ENCODE measurements around the gene H3-3A. TPM values are rescaled to one million over a fixed set of nuclear protein-coding genes. Genes with fewer than 3 reads are reported as not detected.

Gene H3-3A
- total and polyA plus RNA-seq, 10 donors: 362 to 1,089 (median 575) TPM

DNA sequence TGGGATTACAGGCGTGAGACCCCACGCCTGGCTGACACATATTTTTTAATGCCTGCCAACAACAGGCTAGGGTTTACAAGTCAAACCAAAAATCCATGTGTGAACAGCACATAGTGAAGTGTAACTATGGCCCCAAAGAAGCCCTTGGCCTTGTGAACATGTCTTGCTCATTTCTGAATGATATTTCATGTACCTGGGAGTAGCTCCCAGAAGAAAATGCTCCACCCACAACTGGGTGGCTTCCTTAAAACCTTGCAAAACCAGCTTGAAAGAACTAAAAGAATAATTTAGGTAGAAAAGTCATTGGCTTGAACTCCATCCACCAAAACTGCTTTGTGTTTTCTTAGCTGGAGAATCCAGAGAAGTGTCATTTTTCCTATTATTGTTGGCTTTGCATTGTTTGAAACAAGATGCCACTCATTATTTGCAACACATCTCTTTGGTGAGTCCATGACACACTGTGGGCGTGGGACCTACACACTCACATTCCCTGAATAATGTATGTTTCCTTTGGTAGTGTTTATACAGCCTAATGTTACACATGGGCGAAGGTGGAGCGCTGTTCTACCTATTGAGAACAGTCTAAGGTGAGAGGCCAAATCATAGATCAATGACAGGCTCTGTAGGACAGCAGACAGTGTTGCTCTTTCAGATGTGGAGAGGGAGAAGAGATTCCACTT, 34.8 kb upstream of the H3-3A start:
- WGBS, 5 donors: 90 to 98% (median 93%) methylated on average over 5 of the region's 5 CpGs
- Histone ChIP-seq H3K4me3 (no peak overlapping the region), H3K27me3 (replicated peaks in 1 of 7) (no peaks in the 10 kb centered on the region), H3K4me1 (peaks cover 0 to 47% (median 21%) of the 10 kb centered on the region in 6 donors), H3K36me3 (no peaks in the 10 kb centered on the region), H3K27ac (peak overlapping the region in 3 of 8 donors; percentile 77 to 92 (median 78)), H3K9me3 (no peaks in the 10 kb centered on the region)
- intact Hi-C loops (cut with DNase I; ENCODE audit: low total_unique reads): no loop called here
- no peak for TF ChIP-seq POLR2AphosphoS5 (IDR thresholded peaks at IDR 0.05)
- TF ChIP-seq POLR2A (IDR thresholded peaks at IDR 0.05): no peak
- TF ChIP-seq, protein P1, sequence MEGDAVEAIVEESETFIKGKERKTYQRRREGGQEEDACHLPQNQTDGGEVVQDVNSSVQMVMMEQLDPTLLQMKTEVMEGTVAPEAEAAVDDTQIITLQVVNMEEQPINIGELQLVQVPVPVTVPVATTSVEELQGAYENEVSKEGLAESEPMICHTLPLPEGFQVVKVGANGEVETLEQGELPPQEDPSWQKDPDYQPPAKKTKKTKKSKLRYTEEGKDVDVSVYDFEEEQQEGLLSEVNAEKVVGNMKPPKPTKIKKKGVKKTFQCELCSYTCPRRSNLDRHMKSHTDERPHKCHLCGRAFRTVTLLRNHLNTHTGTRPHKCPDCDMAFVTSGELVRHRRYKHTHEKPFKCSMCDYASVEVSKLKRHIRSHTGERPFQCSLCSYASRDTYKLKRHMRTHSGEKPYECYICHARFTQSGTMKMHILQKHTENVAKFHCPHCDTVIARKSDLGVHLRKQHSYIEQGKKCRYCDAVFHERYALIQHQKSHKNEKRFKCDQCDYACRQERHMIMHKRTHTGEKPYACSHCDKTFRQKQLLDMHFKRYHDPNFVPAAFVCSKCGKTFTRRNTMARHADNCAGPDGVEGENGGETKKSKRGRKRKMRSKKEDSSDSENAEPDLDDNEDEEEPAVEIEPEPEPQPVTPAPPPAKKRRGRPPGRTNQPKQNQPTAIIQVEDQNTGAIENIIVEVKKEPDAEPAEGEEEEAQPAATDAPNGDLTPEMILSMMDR (IDR thresholded peaks at IDR 0.05 in 8 of 11, conservative IDR thresholded peaks at IDR 0.05 in 3 of 11): no peak
- no peak for DNase-seq

DNA sequence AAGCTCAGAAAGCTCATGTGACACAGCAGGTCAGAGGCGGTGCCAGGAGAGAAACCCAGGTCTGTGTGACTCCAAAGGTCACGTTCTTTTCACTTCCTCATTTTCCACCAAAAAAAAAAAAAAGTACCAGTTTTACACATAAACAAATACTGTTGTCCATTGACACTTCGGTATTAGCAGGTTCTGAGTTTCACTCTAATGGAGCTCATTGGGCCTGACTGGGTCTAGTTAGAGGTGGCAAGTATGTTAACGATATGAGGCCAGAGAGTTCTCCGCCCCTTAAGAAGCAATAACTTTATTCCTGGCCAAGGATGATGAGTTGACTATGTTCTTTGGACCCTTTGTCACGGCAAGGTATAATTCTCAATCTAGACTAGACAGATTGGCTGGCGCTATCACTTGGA, 33.4 kb upstream of the H3-3A start:
- no peak for TF ChIP-seq POLR2A (IDR thresholded peaks at IDR 0.05)
- TF ChIP-seq, protein P1 (IDR thresholded peaks at IDR 0.05 in 8 of 11, conservative IDR thresholded peaks at IDR 0.05 in 3 of 11): no peak
- TF ChIP-seq POLR2AphosphoS5 (IDR thresholded peaks at IDR 0.05): peak in 1 of 3 donors; percentile 39
- intact Hi-C loops (cut with DNase I; ENCODE audit: low total_unique reads): no loop called here
- Histone ChIP-seq H3K4me1 (peaks cover 0 to 61% (median 25%) of the 10 kb centered on the region in 6 donors), H3K27ac (peak overlapping the region in 7 of 8 donors; percentile 32 to 92 (median 74)), H3K4me3 (peak overlapping the region in 1 of 8 donors; percentile 51), H3K9me3 (no peaks in the 10 kb centered on the region), H3K36me3 (no peaks in the 10 kb centered on the region), H3K27me3 (replicated peaks in 1 of 7) (no peaks in the 10 kb centered on the region)
- WGBS, 5 donors: 57 to 67% (median 60%) methylated on average over 7 of the region's 7 CpGs
- DNase-seq: peak; percentile 83

DNA sequence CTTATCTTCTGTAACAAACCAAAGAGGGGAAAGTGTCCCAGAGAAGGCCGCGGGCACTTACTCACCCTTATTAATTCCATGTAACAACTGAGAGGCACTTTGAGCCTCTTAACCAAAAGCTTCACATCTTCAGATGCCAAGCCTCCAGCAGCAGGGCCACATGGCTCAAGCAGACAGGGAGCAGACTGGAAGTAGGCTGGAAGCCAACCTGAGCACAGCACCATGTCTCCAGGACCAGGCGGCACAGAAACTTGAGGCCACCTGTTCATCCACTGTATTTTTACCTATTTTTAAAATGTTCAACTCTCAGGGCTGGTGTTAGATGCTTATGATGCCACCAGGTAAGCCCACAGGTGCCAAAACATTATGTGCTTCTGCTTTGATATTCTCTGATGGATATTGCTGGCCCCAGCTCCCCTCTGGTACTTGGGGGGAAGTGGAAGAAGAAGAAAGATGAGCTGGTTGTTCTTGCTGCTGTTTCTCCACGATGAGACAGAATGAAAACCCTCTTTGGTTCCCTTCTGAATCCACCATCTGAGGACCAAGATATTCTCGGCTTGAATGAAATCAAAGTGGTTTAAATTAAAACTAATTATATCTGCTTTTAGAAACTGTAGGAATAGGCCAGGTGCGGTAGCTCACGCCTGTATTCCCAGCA, 32.8 kb upstream of the H3-3A start:
- TF ChIP-seq, protein P1 (IDR thresholded peaks at IDR 0.05 in 8 of 11, conservative IDR thresholded peaks at IDR 0.05 in 3 of 11): no peak
- TF ChIP-seq POLR2AphosphoS5 (IDR thresholded peaks at IDR 0.05) (no peak), POLR2A (IDR thresholded peaks at IDR 0.05) (no peak)

DNA sequence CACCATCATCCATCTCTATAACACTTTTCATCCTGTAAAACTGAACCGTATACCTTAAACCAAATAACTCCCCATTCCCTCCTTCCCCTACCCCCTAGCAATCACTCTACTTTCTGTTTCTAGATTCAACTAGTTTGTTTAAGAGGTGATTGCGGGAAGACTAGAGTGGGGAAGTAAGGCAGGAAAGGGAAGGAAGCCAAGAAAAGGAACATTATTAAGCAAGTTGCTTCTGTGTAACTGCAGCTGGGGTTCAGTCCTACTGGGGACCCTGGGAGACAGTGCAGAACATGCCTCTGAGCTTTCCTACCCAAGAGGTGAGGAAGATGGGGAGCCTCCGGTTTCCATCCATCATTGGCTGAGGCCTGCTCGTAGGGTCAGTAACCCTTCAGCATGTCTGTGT, 28.9 kb upstream of the H3-3A start:
- peak overlapping the region; percentile 13 to 92 (median 86) for H3K27ac ChIP-seq
- no peak for DNase-seq
- intact Hi-C loops (cut with DNase I; ENCODE audit: low total_unique reads): no loop called here
- TF ChIP-seq, protein P1 (IDR thresholded peaks at IDR 0.05 in 8 of 11, conservative IDR thresholded peaks at IDR 0.05 in 3 of 11): no peak
- no peak for TF ChIP-seq POLR2A (IDR thresholded peaks at IDR 0.05)
- TF ChIP-seq POLR2AphosphoS5 (IDR thresholded peaks at IDR 0.05): peak in 1 of 3 donors; percentile 53
- H3K4me1 ChIP-seq: peaks cover 0 to 70% (median 24%) of the 10 kb centered on the region in 6 donors
- peak overlapping the region in 2 of 8 donors; percentile 13 to 56 for H3K4me3 ChIP-seq
- WGBS, 5 donors: 41 to 66% (median 49%) methylated on average over 4 of the region's 4 CpGs
- H3K27me3 ChIP-seq (replicated peaks in 1 of 7): no peaks in the 10 kb centered on the region
- H3K36me3 ChIP-seq: no peaks in the 10 kb centered on the region
- H3K9me3 ChIP-seq: no peaks in the 10 kb centered on the region

More for the DNA sequence above, 32.8 kb upstream of the H3-3A start:
- Histone ChIP-seq H3K4me1 (peaks cover 0 to 67% (median 27%) of the 10 kb centered on the region in 6 donors), H3K27me3 (replicated peaks in 1 of 7) (no peaks in the 10 kb centered on the region), H3K36me3 (no peaks in the 10 kb centered on the region), H3K9me3 (no peaks in the 10 kb centered on the region), H3K4me3 (peak overlapping the region in 1 of 8 donors; percentile 51), H3K27ac (peak overlapping the region in 7 of 8 donors; percentile 32 to 92 (median 74))
- intact Hi-C loops (cut with DNase I; ENCODE audit: low total_unique reads): no loop called here
- DNase-seq: no peak
- 74 to 87% (median 84%) methylated on average over 7 of the region's 7 CpGs for WGBS, 5 donors

Measured in spleen (tissue), 11 donors.